Activated T-helper 1 cell treated with Interleukin-2 at 50 U/mL for 16 hours (primary cell): ENCODE data around the gene NEURL1B.
"Not testable (repeated sequence)": the region's sequence is repeated elsewhere in the genome, so short reads cannot be mapped to it uniquely, and the experiment has no call there.

ENCODE experiments used
- DNase-seq: peaks from one replicate; pipeline ENCODE4 v3.0.0-alpha.2; 2020; ENCODE audit warnings: low read depth

The NEURL1B gene

GRCh38 chr5:172640822-172641358, at the start of gene NEURL1B:
TSS of gene NEURL1B (plus strand) at chr5:172641263. CDS start at chr5:172641407, 144 bp downstream.
- no peak for DNase-seq

GRCh38 chr5:172591636-172592035, 49.4 kb upstream of the NEURL1B start:
- no peak for DNase-seq

- DNase-seq = no peak
Observed at GRCh38 chr5:172592881-172593280, 48.2 kb upstream of the NEURL1B start.

- no peak for DNase-seq
Observed at GRCh38 chr5:172593306-172593705, 47.8 kb upstream of the NEURL1B start.

GRCh38 chr5:172593721-172594235, 47.3 kb upstream of the NEURL1B start:
- DNase-seq = no peak

GRCh38 chr5:172594431-172594830, 46.6 kb upstream of the NEURL1B start:
- no peak for DNase-seq

GRCh38 chr5:172594867-172595466, 46.1 kb upstream of the NEURL1B start:
- no peak for DNase-seq

GRCh38 chr5:172595596-172596455, 45.2 kb upstream of the NEURL1B start:
- DNase-seq = no peak

- no peak for DNase-seq
Observed at GRCh38 chr5:172596638-172597231, 44.3 kb upstream of the NEURL1B start.

- no peak for DNase-seq
Observed at GRCh38 chr5:172597755-172598155, 43.3 kb upstream of the NEURL1B start.

GRCh38 chr5:172598251-172599203, 42.5 kb upstream of the NEURL1B start:
- DNase-seq = no peak

- no peak for DNase-seq
Observed at GRCh38 chr5:172599204-172599567, 41.9 kb upstream of the NEURL1B start.

- DNase-seq = no peak
Observed at GRCh38 chr5:172600571-172600970, 40.5 kb upstream of the NEURL1B start.

GRCh38 chr5:172601576-172601975, 39.5 kb upstream of the NEURL1B start:
- not testable (repeated sequence) for DNase-seq

- DNase-seq = no peak
Observed at GRCh38 chr5:172602783-172603231, 38.3 kb upstream of the NEURL1B start.

GRCh38 chr5:172603251-172603806, 37.7 kb upstream of the NEURL1B start:
- DNase-seq = no peak

GRCh38 chr5:172605466-172605865, 35.6 kb upstream of the NEURL1B start:
- no peak for DNase-seq

- no peak for DNase-seq
Observed at GRCh38 chr5:172606156-172606785, 34.8 kb upstream of the NEURL1B start.

- DNase-seq = no peak
Observed at GRCh38 chr5:172607213-172607793, 33.8 kb upstream of the NEURL1B start.

GRCh38 chr5:172608773-172609172, 32.3 kb upstream of the NEURL1B start:
- DNase-seq = no peak
